Naive thymus-derived CD8-positive, alpha-beta T cell (primary cell): ENCODE results near the gene OPRD1. TPM values are rescaled to one million over a fixed set of nuclear protein-coding genes. Genes with fewer than 3 reads are reported as not detected.

ENCODE experiments used
- ATAC-seq, 2 donors: fragments of 150-1000 bp; cut with Tn5 transposase in 1 of 2; sonication (Bioruptor Pico), chemical (Tn5 transposase) in 1 of 2; 1 replicate in 1 of 2; 2 replicates in 1 of 2; pipeline ENCODE4 v1.10.0; 2021; ENCODE audit warnings: mild to moderate bottlenecking in 2 of 2, moderate library complexity in 2 of 2
- POLR2A ChIA-PET: fragments of 350-600 bp; sonication (Branson Sonifier 250); formaldehyde crosslinking; loops from one replicate; lab custom pipeline; 2021; ENCODE audit warnings: antibody characterized with exemption; lab: Charles Lee
- DNase-seq, 10 donors: peaks; one replicate each; pipeline versions ENCODE4 v3.0.0 to v3.0.0-alpha.2; 2020 to 2022
- H3K27ac Mint-ChIP-seq, 10 donors: one replicate each; pipeline ENCODE4 v1.8.0; 2020 to 2022; ENCODE audit warnings: mild to moderate bottlenecking in 10 of 10, mixed read lengths in 10 of 10, moderate library complexity in 4 of 10, inconsistent platforms in 1 of 10
- H3K27me3 Mint-ChIP-seq, 5 donors: one replicate each; pipeline ENCODE4 v1.8.0; 2021 to 2022; ENCODE audit warnings: mixed read lengths in 5 of 5
- H3K36me3 Mint-ChIP-seq, 3 donors: one replicate each; pipeline ENCODE4 v1.8.0; 2020 to 2022; ENCODE audit warnings: mixed read lengths in 3 of 3, mild to moderate bottlenecking in 2 of 3, inconsistent platforms in 1 of 3
- H3K4me1 Mint-ChIP-seq, 4 donors: one replicate each; pipeline ENCODE4 v1.8.0; 2021 to 2022; ENCODE audit warnings: mixed read lengths in 4 of 4
- H3K4me3 Mint-ChIP-seq, 10 donors: one replicate each; pipeline ENCODE4 v1.8.0; 2020 to 2022; ENCODE audit warnings: mild to moderate bottlenecking in 10 of 10, mixed read lengths in 10 of 10, moderate library complexity in 6 of 10, inconsistent platforms in 1 of 10
- H3K9me3 Mint-ChIP-seq, 9 donors: one replicate each; pipeline ENCODE4 v1.8.0; 2020 to 2022; ENCODE audit warnings: mixed read lengths in 9 of 9, mild to moderate bottlenecking in 3 of 9, inconsistent platforms in 1 of 9, moderate library complexity in 1 of 9
- polyA plus RNA-seq, 3 donors: library from polyadenylated mRNA; unstranded; fragments of 300-500 nt; fragmentation: Illumina TruSeq; gene quantifications; one replicate each; pipeline ENCODE4 v1.2.3, GENCODE V29; 2021
- total RNA-seq, 8 experiments: library from RNA in 2 of 8; stranded (reverse) in 2 of 8; gene quantifications; one replicate each; pipeline ENCODE4 v1.2.3 and lab custom pipeline; 2021 to 2026

The OPRD1 gene
- total and polyA plus RNA-seq, 5 experiments from 2014 or later, result 0.02 TPM; not detected in 4

DNA sequence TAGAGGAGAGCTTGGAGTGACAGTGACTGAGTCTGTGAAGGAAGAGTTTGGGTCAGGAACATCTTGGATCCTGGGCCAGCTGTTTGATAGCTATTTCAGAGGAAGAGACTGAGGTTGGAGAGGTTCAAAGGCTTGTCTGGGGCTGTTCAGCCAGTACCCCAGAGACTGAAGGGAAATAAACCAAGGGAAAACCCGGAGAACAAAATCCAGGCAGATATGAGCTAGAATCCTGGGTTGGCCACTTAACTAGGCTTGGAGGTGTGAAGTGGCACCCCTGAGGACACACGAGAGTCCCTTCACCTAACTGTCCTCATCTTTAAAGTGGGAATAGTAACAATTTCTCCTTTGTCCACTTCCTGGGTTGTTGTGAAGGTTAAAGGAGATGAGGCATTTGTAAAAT lies 79.3 kb downstream of the OPRD1 start:
- peak overlapping the region in 1 of 10 donors; percentile 24 for H3K4me3 Mint-ChIP-seq
- DNase-seq (no peak), ATAC-seq (no peak)
- H3K27me3 Mint-ChIP-seq, result no peaks in the 10 kb centered on the region
- H3K4me1 Mint-ChIP-seq, result peaks cover 11 to 39% (median 32%) of the 10 kb centered on the region in 4 donors
- no peak overlapping the region for H3K27ac Mint-ChIP-seq
- H3K36me3 Mint-ChIP-seq, result no peaks in the 10 kb centered on the region
- POLR2A ChIA-PET, result no interaction called here
- no peaks in the 10 kb centered on the region for H3K9me3 Mint-ChIP-seq

DNA sequence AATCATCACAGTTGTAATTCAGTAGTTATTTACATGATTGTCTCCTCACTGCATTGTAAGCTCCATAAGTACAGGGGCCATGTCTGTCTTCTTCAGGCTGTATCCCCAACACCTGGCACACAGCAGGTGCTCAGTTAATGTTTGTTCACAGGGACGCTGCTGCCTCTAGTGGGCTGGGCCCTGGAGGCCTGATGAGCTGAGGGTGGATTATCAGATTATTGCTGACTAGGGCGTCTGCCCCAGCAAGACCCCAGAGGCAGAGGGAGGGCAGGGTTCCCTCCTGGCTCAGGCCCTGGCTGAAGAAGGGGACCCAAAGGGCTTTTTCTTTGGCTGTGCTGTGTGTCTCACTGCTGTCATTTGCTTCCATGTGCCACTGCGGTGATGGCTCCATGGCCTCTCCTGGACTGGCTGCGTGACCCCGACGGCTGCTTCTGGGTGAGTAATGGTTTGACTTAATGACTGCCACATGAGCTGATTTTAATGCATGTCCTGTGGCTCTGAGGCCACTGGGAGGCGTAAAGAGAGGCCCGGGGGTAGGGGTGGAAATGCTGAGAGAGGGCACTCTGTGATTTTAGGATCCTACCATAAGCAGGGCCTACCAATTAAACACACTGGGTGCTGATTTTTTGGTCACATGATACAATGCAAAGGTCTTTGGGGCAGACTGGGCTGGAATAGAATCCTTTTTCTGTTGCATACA lies 81.6 kb downstream of the OPRD1 start:
- DNase-seq (peak in 1 of 10 donors; percentile 6), ATAC-seq (peak; percentile 42 to 66)
- Mint-ChIP-seq H3K27me3 (no peaks in the 10 kb centered on the region), H3K9me3 (no peaks in the 10 kb centered on the region), H3K27ac (peak overlapping the region in 1 of 10 donors; percentile 35), H3K36me3 (peaks cover 0 to 2% (median 0%) of the 10 kb centered on the region in 3 donors), H3K4me1 (peaks cover 15 to 43% (median 34%) of the 10 kb centered on the region in 4 donors), H3K4me3 (no peak overlapping the region)
- POLR2A ChIA-PET, result no interaction called here

DNA sequence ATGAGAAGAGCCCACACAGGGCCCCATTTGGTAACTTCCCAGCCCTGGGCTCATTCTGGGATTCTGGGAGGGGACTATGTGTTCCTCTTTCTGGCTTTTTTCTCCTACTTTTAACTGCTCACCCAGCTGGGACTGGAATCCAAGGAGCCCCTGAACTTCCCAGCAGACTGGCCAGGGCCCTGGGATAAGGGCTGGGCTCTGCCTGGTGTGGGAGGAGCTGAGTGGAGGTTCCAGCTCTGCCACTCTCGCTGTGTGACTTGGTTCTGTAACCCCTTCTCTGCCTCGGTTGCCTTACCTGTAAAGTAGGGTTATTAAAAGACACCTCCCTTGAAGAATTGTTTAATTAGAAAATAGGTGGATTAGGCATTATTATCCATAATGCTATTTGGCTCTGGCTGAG lies 82.8 kb downstream of the OPRD1 start:
- Mint-ChIP-seq H3K27me3 (no peaks in the 10 kb centered on the region), H3K4me1 (peaks cover 20 to 42% (median 32%) of the 10 kb centered on the region in 4 donors), H3K9me3 (no peaks in the 10 kb centered on the region), H3K4me3 (no peak overlapping the region), H3K36me3 (peaks cover 0 to 2% (median 0%) of the 10 kb centered on the region in 3 donors), H3K27ac (peak overlapping the region in 1 of 10 donors; percentile 43)
- POLR2A ChIA-PET, result interaction anchor here (0.6 kb wide), 2 partner anchors 47 to 148 kb away, joined by 3 to 4 read pairs; no protein-coding TSS in a partner anchor
- no peak for ATAC-seq
- no peak for DNase-seq

DNA sequence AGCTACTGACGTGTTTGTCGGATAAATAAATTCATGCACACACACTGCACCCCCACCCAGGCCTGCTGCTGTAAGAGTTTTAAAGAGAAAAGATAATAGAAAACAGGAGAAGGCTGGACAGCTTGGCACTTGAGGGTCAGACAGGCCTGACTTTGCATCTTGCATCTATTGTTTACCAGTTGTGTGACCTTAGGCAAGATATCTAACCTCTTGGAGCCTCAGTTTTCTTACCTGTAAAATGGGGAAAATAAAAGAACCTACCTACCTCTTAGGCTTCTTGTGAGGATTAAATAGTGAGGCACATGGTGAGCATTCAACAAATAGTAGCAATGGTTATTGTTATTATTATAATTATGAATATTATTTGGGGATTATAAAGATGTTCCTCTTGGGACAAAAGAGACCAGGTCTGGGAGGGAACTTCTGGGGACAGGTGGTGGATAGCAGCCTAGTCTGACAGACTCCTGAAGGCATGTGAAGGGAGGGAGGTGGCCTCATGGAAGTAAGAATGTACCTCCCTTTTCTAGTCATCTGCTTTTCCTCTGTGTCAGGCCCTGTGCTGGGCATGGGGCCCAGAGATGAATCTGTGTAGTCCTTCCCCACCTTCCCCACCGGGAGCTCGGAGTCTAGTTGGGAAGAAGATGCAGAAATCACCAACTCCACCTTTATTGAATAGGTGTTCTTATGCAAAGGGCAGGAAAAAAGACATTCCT lies 84.1 kb downstream of the OPRD1 start:
- H3K4me1 Mint-ChIP-seq, result peaks cover 20 to 39% (median 34%) of the 10 kb centered on the region in 4 donors
- POLR2A ChIA-PET, result interaction anchor here (2.0 kb wide), 1 partner anchor 17 kb away, joined by 7 read pairs; the partner anchor contains the start of gene EPB41
- H3K36me3 Mint-ChIP-seq, result peaks cover 0 to 2% (median 0%) of the 10 kb centered on the region in 3 donors
- H3K9me3 Mint-ChIP-seq, result no peaks in the 10 kb centered on the region
- peak overlapping the region in 3 of 10 donors; percentile 19 to 53 (median 40) for H3K27ac Mint-ChIP-seq
- DNase-seq (no peak), ATAC-seq (no peak)
- no peak overlapping the region for H3K4me3 Mint-ChIP-seq
- no peaks in the 10 kb centered on the region for H3K27me3 Mint-ChIP-seq

DNA sequence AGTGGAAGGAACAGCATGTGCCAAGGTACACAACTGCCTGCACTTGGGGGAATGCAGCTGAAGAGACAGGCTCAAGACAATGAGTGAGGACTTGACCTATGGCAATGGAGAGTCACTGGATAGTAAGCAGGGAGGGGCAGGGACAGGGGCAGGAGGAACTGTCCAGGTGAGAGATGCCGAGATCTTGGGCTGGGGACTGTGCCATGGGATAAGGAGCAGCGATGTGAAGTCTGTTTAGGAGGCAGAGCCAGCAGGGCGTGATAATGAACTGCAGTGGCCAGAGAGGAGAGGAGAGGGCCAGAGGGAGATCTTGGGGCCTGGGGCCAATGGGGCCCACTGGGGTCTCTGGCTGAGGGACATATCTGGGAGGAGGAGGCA lies 84.6 kb downstream of the OPRD1 start:
- H3K27me3 Mint-ChIP-seq, result no peaks in the 10 kb centered on the region
- peaks cover 18 to 35% (median 33%) of the 10 kb centered on the region in 4 donors for H3K4me1 Mint-ChIP-seq
- DNase-seq (no peak), ATAC-seq (no peak)
- H3K4me3 Mint-ChIP-seq, result no peak overlapping the region
- POLR2A ChIA-PET, result interaction anchor here (0.6 to 2.0 kb wide), 2 partner anchors 17 to 235 kb away, joined by 3 to 7 read pairs; partner anchors contain the start of gene EPB41
- peak overlapping the region in 3 of 10 donors; percentile 19 to 53 (median 40) for H3K27ac Mint-ChIP-seq
- no peaks in the 10 kb centered on the region for H3K9me3 Mint-ChIP-seq
- peaks cover 0 to 2% (median 0%) of the 10 kb centered on the region in 3 donors for H3K36me3 Mint-ChIP-seq

DNA sequence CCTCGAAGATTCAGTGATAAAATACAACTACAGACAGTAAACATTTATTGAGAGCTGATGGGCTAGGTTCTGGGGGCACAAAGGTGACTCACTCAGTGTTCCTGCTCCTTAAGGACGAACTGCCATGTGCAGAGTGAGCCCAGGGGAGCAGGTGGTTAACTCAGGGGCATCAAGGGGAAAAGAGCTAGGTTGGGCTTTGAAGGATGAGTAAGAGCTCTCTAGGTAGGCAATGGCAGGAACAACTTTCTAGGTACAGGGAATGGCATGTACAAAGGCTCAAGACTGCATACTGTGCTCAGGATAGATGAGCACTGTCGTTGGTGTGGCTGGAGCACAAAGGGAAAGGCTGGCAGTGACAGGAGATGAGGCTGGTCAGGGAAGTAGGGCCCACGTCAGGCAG lies 85.8 kb downstream of the OPRD1 start:
- H3K36me3 Mint-ChIP-seq, result peaks cover 0 to 2% (median 0%) of the 10 kb centered on the region in 3 donors
- H3K27ac Mint-ChIP-seq, result peak overlapping the region in 6 of 10 donors; percentile 30 to 89 (median 62)
- ATAC-seq (no peak), DNase-seq (no peak)
- H3K9me3 Mint-ChIP-seq, result no peaks in the 10 kb centered on the region
- no peak overlapping the region for H3K4me3 Mint-ChIP-seq
- H3K27me3 Mint-ChIP-seq, result no peaks in the 10 kb centered on the region
- POLR2A ChIA-PET, result interaction anchor here (0.7 to 2.0 kb wide), 2 partner anchors 14 to 16 kb away, joined by 7 read pairs; partner anchors contain the start of gene EPB41
- peaks cover 21 to 38% (median 33%) of the 10 kb centered on the region in 4 donors for H3K4me1 Mint-ChIP-seq

DNA sequence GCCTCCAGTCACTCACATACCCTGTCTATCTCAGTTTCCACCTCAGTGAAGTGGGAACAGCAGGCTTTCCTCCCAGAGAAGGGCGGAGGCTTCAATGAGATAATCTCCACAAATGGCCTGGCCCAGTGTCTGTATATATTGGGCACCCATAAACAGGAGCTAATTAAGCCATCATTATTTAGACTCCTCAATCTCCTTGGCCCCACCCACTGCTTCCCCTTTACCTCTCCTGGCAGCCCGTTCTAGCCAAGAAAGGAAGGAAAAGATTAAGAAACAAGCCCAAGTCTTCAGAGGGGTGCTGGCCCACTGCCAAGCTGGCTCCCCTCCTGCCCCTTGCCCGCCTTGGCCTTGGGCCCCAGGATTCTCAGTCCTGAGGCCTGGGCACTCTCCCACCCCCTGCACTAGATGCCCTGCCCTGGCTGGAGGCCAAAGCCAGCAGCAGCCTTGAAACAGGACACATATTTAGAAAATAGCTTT lies 86.5 kb downstream of the OPRD1 start:
- H3K27ac Mint-ChIP-seq, result peak overlapping the region in 9 of 10 donors; percentile 11 to 91 (median 62)
- H3K36me3 Mint-ChIP-seq, result peaks cover 0 to 2% (median 0%) of the 10 kb centered on the region in 3 donors
- no peak for DNase-seq
- H3K4me3 Mint-ChIP-seq, result no peak overlapping the region
- no peaks in the 10 kb centered on the region for H3K27me3 Mint-ChIP-seq
- POLR2A ChIA-PET, result interaction anchor here (2.0 kb wide), 1 partner anchor 15 kb away, joined by 7 read pairs; the partner anchor contains the start of gene EPB41
- ATAC-seq, result no peak
- H3K9me3 Mint-ChIP-seq, result no peaks in the 10 kb centered on the region
- H3K4me1 Mint-ChIP-seq, result peaks cover 19 to 36% (median 32%) of the 10 kb centered on the region in 4 donors

DNA sequence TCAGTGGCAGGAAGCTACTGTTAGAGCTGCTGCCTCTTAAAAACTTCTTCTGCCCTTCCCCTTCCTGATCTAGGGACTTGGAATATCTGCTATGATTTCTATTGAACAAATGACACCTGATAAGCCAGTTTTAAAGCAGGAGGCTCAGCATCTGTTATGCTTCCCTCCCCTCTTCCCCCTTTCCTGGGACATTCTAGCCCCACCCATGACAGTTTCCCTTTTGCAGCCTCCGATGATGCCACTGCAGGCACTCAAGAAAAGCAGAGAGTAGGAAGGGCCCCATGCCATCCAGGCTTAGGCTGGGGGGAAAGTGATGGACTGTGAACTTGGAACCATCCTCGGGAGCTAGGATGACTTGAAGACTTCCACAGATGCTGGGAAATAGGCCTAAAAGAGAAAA lies 87.3 kb downstream of the OPRD1 start:
- no peak for ATAC-seq
- H3K4me3 Mint-ChIP-seq, result no peak overlapping the region
- no peaks in the 10 kb centered on the region for H3K9me3 Mint-ChIP-seq
- H3K4me1 Mint-ChIP-seq, result peaks cover 19 to 35% (median 29%) of the 10 kb centered on the region in 4 donors
- no peak for DNase-seq
- no peaks in the 10 kb centered on the region for H3K27me3 Mint-ChIP-seq
- H3K27ac Mint-ChIP-seq, result peak overlapping the region in 9 of 10 donors; percentile 29 to 91 (median 63)
- POLR2A ChIA-PET, result interaction anchor here (1.1 to 1.9 kb wide), 3 partner anchors 11 to 126 kb away, joined by 3 to 5 read pairs (median 4); partner anchors contain the start of gene EPB41
- H3K36me3 Mint-ChIP-seq, result peaks cover 0 to 2% (median 0%) of the 10 kb centered on the region in 3 donors

DNA sequence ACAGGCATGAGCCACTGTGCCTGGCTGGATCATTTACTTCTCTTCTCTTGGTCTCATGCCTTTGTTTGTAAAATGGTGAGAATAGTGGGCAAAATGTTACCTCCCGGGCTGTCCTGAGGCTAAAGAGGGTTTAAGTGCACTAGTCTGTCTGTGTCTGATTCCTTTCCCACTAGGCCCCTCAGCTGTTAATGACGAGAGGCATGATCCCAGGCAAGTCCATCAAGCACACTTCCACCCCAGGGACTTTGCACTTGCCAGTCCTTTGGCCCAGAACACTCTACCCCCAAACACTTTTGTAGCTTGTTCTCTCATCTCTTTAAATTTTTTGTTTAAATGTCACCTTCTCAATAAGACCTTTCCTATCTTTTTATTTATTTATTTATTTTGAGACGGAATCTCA lies 88.6 kb downstream of the OPRD1 start:
- no peak overlapping the region for H3K27ac Mint-ChIP-seq

DNA sequence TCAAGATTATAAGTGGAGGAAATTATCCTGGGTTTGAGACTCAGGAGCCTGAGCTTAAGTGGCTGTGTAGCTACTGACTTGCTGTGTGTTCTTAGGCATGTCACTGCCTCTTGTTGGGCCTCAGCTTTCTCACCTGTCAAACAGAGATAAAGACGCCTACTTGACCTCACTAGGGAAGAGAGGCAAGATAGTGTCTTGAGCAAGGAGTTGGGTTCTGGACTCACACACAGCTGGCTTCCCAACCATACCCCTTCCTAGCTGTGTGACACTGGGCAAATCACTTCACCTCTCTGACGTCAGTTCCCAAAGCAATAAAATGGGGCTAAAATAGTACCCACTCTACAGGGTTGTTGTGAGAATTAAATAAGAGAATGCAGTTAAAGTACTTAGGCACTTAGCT lies 90.8 kb downstream of the OPRD1 start:
- ATAC-seq, result no peak
- Mint-ChIP-seq H3K27ac (peak overlapping the region in 1 of 10 donors; percentile 36), H3K27me3 (no peaks in the 10 kb centered on the region), H3K9me3 (no peaks in the 10 kb centered on the region), H3K4me1 (peaks cover 19 to 23% (median 20%) of the 10 kb centered on the region in 4 donors), H3K36me3 (peaks cover 0 to 2% (median 0%) of the 10 kb centered on the region in 3 donors), H3K4me3 (no peak overlapping the region)
- POLR2A ChIA-PET, result interaction anchor here (1.2 to 3.0 kb wide), 2 partner anchors 11 to 20 kb away, joined by 4 to 17 read pairs; partner anchors contain the start of gene EPB41
- no peak for DNase-seq

More for the DNA sequence above, 88.6 kb downstream of the OPRD1 start:
- Mint-ChIP-seq H3K27me3 (no peaks in the 10 kb centered on the region), H3K9me3 (no peaks in the 10 kb centered on the region), H3K36me3 (peaks cover 0 to 2% (median 0%) of the 10 kb centered on the region in 3 donors), H3K4me3 (no peak overlapping the region), H3K4me1 (peaks cover 19 to 35% (median 29%) of the 10 kb centered on the region in 4 donors)
- POLR2A ChIA-PET, result interaction anchor here (1.3 to 1.9 kb wide), 2 partner anchors 10 to 14 kb away, joined by 4 to 5 read pairs; partner anchors contain the start of gene EPB41
- DNase-seq (no peak), ATAC-seq (no peak)

DNA sequence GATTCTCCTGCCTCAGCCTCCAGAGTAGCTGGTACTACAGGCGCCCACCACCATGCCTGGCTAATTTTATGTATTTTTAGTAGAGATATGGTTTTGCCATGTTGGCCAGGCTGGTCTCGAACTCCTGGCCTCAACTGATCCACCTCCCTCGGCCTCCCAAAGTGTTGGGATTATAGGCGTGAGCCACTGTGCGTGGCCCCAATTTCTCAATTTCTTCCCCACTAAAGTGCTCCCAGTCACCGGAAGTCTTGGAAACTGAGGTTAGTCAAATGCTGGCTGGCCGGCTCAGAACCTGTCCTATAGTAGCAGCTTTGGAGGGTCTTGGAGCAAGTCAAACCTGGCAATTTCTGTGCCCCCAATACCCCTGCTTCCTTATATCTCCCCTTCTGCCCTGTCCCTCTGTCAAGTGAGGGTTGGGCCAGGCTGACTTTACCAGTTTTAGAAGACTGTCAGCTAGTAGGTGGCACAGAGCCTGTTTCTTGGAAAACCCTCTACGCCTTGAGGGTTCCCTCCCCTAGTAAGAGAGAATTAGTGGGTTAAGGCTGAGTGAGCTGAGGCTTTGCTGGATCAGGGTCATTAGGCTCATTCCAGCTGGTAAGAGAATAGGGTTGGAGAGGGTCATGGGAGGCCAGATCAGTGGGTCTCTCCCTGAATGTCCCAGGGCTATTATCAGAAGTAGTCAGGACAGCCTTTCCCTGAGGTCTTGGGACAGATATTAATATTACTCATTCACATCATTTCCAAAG lies 94.1 kb downstream of the OPRD1 start:
- POLR2A ChIA-PET, result no interaction called here
- H3K36me3 Mint-ChIP-seq, result no peaks in the 10 kb centered on the region
- H3K4me3 Mint-ChIP-seq, result no peak overlapping the region
- no peaks in the 10 kb centered on the region for H3K9me3 Mint-ChIP-seq
- H3K27me3 Mint-ChIP-seq, result no peaks in the 10 kb centered on the region
- ATAC-seq, result no peak
- peak overlapping the region in 2 of 10 donors; percentile 40 to 47 for H3K27ac Mint-ChIP-seq
- peaks cover 0 to 9% (median 2%) of the 10 kb centered on the region in 4 donors for H3K4me1 Mint-ChIP-seq
- DNase-seq, result no peak
